ENCODE results near the gene CSPG4.
"Not testable (repeated sequence)": the region's sequence is repeated elsewhere in the genome, so short reads cannot be mapped to it uniquely, and the experiment has no call there.

CSPG4 gene

GRCh38 chr15:75704263-75704615 is 8.4 kb downstream of the CSPG4 start:
- no peak for DNase-seq

GRCh38 chr15:75703440-75704262 is 9.0 kb downstream of the CSPG4 start:
- not testable (repeated sequence) for DNase-seq

- DNase-seq, result no peak
Measured at GRCh38 chr15:75702436-75702835, 10.2 kb downstream of the CSPG4 start.

- DNase-seq, result not testable (repeated sequence)
Measured at GRCh38 chr15:75701071-75702003, 11.3 kb downstream of the CSPG4 start.

GRCh38 chr15:75699961-75700874 is 12.4 kb downstream of the CSPG4 start:
- DNase-seq, result not testable (repeated sequence)

- DNase-seq, result not testable (repeated sequence)
Measured at GRCh38 chr15:75699517-75699916, 13.1 kb downstream of the CSPG4 start.

- DNase-seq, result not testable (repeated sequence)
Measured at GRCh38 chr15:75697974-75698747, 14.5 kb downstream of the CSPG4 start.

- DNase-seq, result no peak
Measured at GRCh38 chr15:75697523-75697922, 15.1 kb downstream of the CSPG4 start.

GRCh38 chr15:75696854-75697259 is 15.8 kb downstream of the CSPG4 start:
- DNase-seq, result no peak

GRCh38 chr15:75696311-75696720 is 16.3 kb downstream of the CSPG4 start:
- no peak for DNase-seq

GRCh38 chr15:75695634-75696310 is 16.9 kb downstream of the CSPG4 start:
- no peak for DNase-seq

- DNase-seq, result no peak
Measured at GRCh38 chr15:75695220-75695619, 17.4 kb downstream of the CSPG4 start.

- DNase-seq, result no peak
Measured at GRCh38 chr15:75694241-75695182, 18.1 kb downstream of the CSPG4 start.

GRCh38 chr15:75693501-75694240 is 19.0 kb downstream of the CSPG4 start:
- no peak for DNase-seq

GRCh38 chr15:75693028-75693427 is 19.6 kb downstream of the CSPG4 start:
- DNase-seq, result not testable (repeated sequence)

- not testable (repeated sequence) for DNase-seq
Measured at GRCh38 chr15:75692311-75692710, 20.3 kb downstream of the CSPG4 start.

- not testable (repeated sequence) for DNase-seq
Measured at GRCh38 chr15:75689429-75689828, 23.2 kb downstream of the CSPG4 start.

GRCh38 chr15:75688831-75689230 is 23.8 kb downstream of the CSPG4 start:
- DNase-seq, result no peak

- no peak for DNase-seq
Measured at GRCh38 chr15:75688278-75688557, 24.4 kb downstream of the CSPG4 start.

Measured in stimulated activated naive CD4-positive, alpha-beta T cell (primary cell).